Ishikawa (cell line): ENCODE measurements around the gene NBAS.

Experiments
- CEBPB ChIP-seq: IDR thresholded peaks from 2 replicates; pipeline ENCODE4 v1.6.1; 2012
- CREB1 ChIP-seq: IDR thresholded peaks from 2 replicates; pipeline ENCODE4 v1.6.1; 2012; ENCODE audit warnings: low read depth
- EGR1 ChIP-seq: IDR thresholded peaks from 2 replicates; pipeline ENCODE4 v1.6.1; 2012
- EP300 ChIP-seq: IDR thresholded peaks from 2 replicates; pipeline ENCODE4 v1.6.1; 2012; ENCODE audit warnings: borderline replicate concordance
- FOXM1 ChIP-seq: IDR thresholded peaks from 2 replicates; pipeline ENCODE4 v1.6.1; 2012; ENCODE audit warnings: low read depth, borderline replicate concordance
- MAX ChIP-seq: IDR thresholded peaks from 2 replicates; pipeline ENCODE4 v1.6.1; 2012
- NFIC ChIP-seq: IDR thresholded peaks from 2 replicates; pipeline ENCODE4 v1.6.1; 2012
- RAD21 ChIP-seq: IDR thresholded peaks from 2 replicates; pipeline ENCODE4 v1.6.1; 2012; ENCODE audit warnings: low read depth
- REST ChIP-seq: IDR thresholded peaks from 2 replicates; pipeline ENCODE4 v1.6.1; 2012; ENCODE audit warnings: low read depth, mild to moderate bottlenecking
- TAF1 ChIP-seq: IDR thresholded peaks from 2 replicates; pipeline ENCODE4 v1.6.1; 2012; ENCODE audit warnings: low read depth, mild to moderate bottlenecking
- TCF12 ChIP-seq: IDR thresholded peaks from 2 replicates; pipeline ENCODE4 v1.6.1; 2012; ENCODE audit warnings: low read depth
- TEAD4 ChIP-seq: IDR thresholded peaks from 2 replicates; pipeline ENCODE4 v1.6.1; 2012
- YY1 ChIP-seq: IDR thresholded peaks from 2 replicates; pipeline ENCODE4 v1.6.1; 2012; ENCODE audit warnings: low read depth
- ZBTB7A ChIP-seq: IDR thresholded peaks from 2 replicates; pipeline ENCODE4 v1.6.1; 2012; ENCODE audit warnings: low read depth
- TF ChIP-seq, protein P1 (sequence below): IDR thresholded peaks from 2 replicates; pipeline ENCODE4 v1.6.1; 2012

The NBAS gene

DNA sequence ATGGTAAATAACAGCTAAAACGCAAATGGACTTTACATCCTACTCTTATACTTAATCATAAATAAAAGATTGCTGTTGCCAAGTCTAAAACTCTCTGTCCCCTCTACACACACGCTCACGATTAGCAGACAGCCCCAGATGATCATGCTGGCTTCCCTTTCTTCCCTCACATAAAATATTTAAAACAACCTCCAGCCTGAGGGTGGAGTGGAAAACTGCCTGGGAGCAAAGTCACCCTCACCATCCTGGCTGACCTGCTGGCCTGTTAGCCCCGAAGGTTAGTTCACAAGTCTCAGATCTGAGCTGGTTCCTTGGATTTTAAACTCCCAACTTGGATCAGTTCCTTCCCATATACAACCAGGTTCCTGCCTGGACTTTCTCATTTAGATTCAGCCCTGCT lies 288.2 kb downstream of the NBAS start:
- no peak for TF ChIP-seq ZBTB7A
- TF ChIP-seq TEAD4, result no peak
- no peak for TF ChIP-seq CEBPB
- TF ChIP-seq MAX, result no peak

DNA sequence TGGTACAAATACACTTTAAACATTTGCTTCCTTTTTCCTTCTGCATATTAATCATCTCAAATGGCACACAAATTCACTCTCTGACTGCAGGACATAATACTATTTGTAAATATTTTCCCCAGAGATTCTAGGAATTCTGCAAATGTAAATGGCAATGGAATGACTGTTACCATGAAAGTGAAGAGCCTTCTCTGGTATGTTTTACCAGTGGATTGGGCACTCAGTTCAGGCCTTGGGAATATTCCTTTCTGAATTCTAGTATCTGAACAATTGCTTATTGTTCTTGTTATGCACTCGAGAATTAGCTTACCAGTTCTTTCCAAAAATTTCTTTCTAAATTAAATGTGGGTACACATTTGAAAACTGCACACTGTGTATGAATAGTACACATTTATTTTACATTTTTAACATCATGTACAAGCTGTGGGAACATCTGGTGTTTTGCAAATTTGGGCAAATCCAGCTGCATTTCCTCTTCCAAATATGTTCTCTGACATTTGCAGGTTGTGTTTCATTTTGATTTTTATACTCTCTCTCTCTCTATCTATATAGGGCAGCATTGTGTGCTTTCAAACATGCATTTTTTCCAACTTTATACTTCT lies 289.1 kb downstream of the NBAS start:
- TF ChIP-seq, protein P1, sequence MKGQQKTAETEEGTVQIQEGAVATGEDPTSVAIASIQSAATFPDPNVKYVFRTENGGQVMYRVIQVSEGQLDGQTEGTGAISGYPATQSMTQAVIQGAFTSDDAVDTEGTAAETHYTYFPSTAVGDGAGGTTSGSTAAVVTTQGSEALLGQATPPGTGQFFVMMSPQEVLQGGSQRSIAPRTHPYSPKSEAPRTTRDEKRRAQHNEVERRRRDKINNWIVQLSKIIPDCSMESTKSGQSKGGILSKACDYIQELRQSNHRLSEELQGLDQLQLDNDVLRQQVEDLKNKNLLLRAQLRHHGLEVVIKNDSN, result no peak
- TF ChIP-seq FOXM1 (no peak), CREB1 (no peak), YY1 (no peak), TEAD4 (no peak)

DNA sequence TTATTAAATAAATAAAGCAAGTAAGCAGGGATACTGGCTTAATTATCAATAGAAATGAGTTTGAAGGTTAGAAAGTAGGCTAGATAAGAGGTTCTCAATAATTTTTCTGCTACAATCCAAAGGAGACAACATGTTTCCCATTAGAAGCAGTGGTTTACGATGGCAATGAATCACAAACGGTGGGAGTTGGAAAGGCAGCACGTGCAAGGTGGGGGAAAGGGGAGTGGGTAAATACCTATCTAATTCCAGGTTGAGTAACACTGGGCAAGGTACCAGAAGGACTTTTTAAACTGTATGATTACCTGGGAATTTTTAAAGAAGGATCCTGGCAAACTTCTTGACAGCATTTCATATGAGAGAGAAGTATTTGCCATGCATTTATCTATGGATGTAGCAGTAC lies 289.9 kb downstream of the NBAS start:
- TF ChIP-seq, protein P1, result no peak
- no peak for TF ChIP-seq FOXM1
- TF ChIP-seq EP300, result no peak
- TF ChIP-seq YY1, result no peak
- TF ChIP-seq NFIC, result no peak
- no peak for TF ChIP-seq ZBTB7A
- no peak for TF ChIP-seq EGR1
- TF ChIP-seq REST, result no peak
- no peak for TF ChIP-seq TEAD4

GRCh38 chr2:15269043-15269442 lies 292.1 kb downstream of the NBAS start:
- TF ChIP-seq YY1, result no peak
- no peak for TF ChIP-seq EGR1
- TF ChIP-seq TCF12, result no peak
- no peak for TF ChIP-seq TAF1
- no peak for TF ChIP-seq RAD21
- no peak for TF ChIP-seq ZBTB7A
- TF ChIP-seq REST, result no peak
- TF ChIP-seq CREB1, result no peak
- TF ChIP-seq, protein P1, result no peak
- TF ChIP-seq TEAD4, result no peak
- TF ChIP-seq CEBPB, result no peak
- no peak for TF ChIP-seq FOXM1

- TF ChIP-seq REST (no peak), TEAD4 (no peak), CEBPB (no peak), TCF12 (no peak), NFIC (no peak), CREB1 (no peak), EGR1 (no peak), RAD21 (no peak), FOXM1 (no peak), ZBTB7A (no peak), YY1 (no peak), TAF1 (no peak), EP300 (no peak), MAX (no peak)
- TF ChIP-seq, protein P1, result no peak
These were observed 295.2 kb downstream of the NBAS start for GRCh38 chr2:15265889-15266288.
